ACC112 (cell line): Measurements from ENCODE around the gene CTDSPL2.
"Not testable (repeated sequence)": the region's sequence is repeated elsewhere in the genome, so short reads cannot be mapped to it uniquely, and the experiment has no call there.

ENCODE experiments used
- H2AFZ ChIP-seq: fragments of 200-600 bp; sonication (generic); one replicate; pipeline ENCODE4 v1.6.0; 2017; ENCODE audit warnings: antibody characterized with exemption, low read length; ENCODE audit not compliant: unreplicated experiment
- H3K27ac ChIP-seq: fragments of 200-600 bp; sonication (generic); 2 replicates; pipeline ENCODE4 v1.5.1; 2014; ENCODE audit warnings: low read depth, mild to moderate bottlenecking, antibody characterized with exemption, low read length, moderate library complexity
- H3K27me3 ChIP-seq: fragments of 200-600 bp; sonication (generic); 2 replicates; pipeline ENCODE4 v1.6.1; 2014; ENCODE audit warnings: mild to moderate bottlenecking, antibody characterized with exemption, low read length, moderate library complexity, mixed read lengths; ENCODE audit not compliant: insufficient read depth
- H3K36me3 ChIP-seq: fragments of 200-600 bp; sonication (generic); 2 replicates; pipeline ENCODE4 v1.6.1; 2016; ENCODE audit warnings: mild to moderate bottlenecking, antibody characterized with exemption, low read length, moderate library complexity, mixed read lengths; ENCODE audit not compliant: insufficient read depth
- H3K4me1 ChIP-seq: fragments of 200-600 bp; sonication (generic); one replicate; pipeline ENCODE4 v1.6.1; 2016; ENCODE audit warnings: low read length, mixed read lengths; ENCODE audit not compliant: insufficient read depth, unreplicated experiment, control insufficient read depth
- H3K4me3 ChIP-seq: fragments of 200-600 bp; sonication (generic); 2 replicates; pipeline ENCODE4 v1.5.1; 2014; ENCODE audit warnings: mild to moderate bottlenecking, low read depth, low read length
- H3K79me2 ChIP-seq: fragments of 200-600 bp; sonication (generic); one replicate; pipeline ENCODE4 v1.6.0; 2016; ENCODE audit warnings: low read length; ENCODE audit not compliant: control insufficient read depth, unreplicated experiment, insufficient read depth

Gene CTDSPL2

DNA sequence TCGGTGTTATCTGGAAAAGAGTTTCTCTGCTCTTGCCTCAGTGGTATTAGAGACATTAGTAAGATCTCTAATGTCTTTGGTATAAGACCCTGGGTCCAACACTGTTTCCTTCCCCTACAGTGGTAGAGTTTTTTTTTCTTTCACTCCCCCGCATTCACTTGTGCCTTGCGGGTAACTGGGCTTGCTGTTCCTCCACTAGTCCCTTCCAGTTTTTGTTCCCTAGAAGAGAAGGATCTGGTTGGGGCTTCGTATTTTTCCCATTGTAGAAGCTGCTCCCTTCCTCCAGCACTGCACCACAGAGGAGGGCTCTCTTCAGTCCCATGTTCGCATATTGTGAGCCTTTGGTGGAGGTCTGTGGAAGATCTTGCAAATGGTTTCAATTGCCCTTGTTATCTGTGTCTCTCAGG is 13.7 kb downstream of the CTDSPL2 start:
- no peak overlapping the region for H3K4me3 ChIP-seq
- peaks cover 23% of the 10 kb centered on the region; the same call in 1 of the 2 replicates for H3K36me3 ChIP-seq
- no peak overlapping the region for H2AFZ ChIP-seq
- H3K27ac ChIP-seq: no peak overlapping the region
- H3K4me1 ChIP-seq: peaks cover 8% of the 10 kb centered on the region
- no peaks in the 10 kb centered on the region for H3K27me3 ChIP-seq
- peaks cover 90% of the 10 kb centered on the region for H3K79me2 ChIP-seq

DNA sequence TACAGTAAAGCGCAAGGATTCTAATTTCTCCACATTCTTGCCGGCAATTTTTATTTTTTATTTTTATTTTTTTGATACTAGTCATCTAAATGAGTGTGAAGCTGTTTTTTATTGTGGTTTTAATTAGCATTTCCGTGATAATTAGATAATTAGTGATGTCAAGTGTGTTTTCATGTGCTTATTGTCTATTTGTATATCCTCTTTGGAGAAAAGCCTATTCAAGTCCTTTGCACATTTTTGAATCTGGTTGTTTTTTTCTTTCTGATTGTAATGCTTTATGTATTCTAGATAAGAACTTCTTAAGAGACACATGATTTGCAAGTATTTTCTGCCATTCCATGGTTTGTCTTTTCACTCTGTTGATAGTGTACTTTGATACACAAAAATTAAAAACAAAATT is 16.1 kb downstream of the CTDSPL2 start:
- Histone ChIP-seq H3K4me3 (no peak overlapping the region), H3K79me2 (peaks cover 90% of the 10 kb centered on the region), H3K36me3 (peaks cover 20% of the 10 kb centered on the region), H3K27ac (no peak overlapping the region), H3K27me3 (no peaks in the 10 kb centered on the region), H3K4me1 (no peaks in the 10 kb centered on the region), H2AFZ (no peak overlapping the region)

DNA sequence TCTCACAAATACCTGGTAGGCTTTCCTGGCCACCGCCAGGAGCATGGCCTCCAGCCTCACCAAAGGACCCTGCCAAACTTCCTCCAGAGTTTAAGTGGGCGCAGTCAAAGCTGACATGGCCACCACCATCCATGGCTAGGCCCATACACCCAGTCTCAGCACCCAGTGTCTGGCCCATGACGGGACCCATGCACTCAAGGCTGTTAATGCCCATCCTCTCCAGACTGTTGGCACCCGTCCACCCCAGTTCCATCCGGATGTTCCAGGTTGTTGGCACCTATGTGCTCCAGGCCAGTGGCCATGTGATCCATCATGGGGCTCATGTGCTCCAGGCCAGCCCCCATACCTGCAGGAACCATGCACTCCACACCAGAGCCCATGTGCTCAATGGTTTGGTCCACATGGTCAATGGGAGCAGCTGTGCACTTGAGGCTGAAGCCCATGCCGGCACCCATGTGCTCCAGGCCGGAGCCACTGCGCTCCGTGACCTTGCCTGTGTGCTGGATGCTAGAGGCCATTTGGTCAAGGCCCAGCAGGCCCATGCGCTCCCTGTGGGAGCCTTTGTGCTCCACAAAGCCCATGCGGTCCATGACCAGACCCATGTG is 20.4 kb downstream of the CTDSPL2 start:
- Histone ChIP-seq H3K4me1 (no peaks in the 10 kb centered on the region), H3K36me3 (peaks cover 12% of the 10 kb centered on the region), H3K79me2 (peaks cover 86% of the 10 kb centered on the region), H3K27me3 (no peaks in the 10 kb centered on the region), H3K4me3 (no peak overlapping the region), H2AFZ (no peak overlapping the region), H3K27ac (no peak overlapping the region)

DNA sequence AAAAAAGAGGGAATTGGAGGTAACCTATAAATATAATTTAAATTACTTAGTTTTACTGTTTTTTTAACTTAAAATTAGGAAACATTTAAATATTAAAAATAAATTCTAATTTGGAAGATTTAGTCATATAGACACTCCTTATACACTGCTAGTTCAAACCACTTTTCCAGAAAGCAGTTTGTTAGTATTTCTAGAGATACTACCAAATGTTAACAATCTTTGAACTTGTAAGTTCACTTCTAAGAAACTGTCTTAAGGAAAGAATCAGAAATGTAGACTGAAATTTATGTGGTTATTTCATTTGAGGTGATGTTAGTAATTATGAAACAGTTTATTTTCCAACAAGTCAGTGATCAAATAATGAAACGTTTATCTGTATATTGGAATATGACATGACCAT is 22.7 kb downstream of the CTDSPL2 start:
- Histone ChIP-seq H3K79me2 (peaks cover 73% of the 10 kb centered on the region), H3K4me3 (no peak overlapping the region), H3K27me3 (no peaks in the 10 kb centered on the region), H3K27ac (no peak overlapping the region), H3K36me3 (peaks cover 4% of the 10 kb centered on the region; the same call in 1 of the 2 replicates), H2AFZ (no peak overlapping the region), H3K4me1 (no peaks in the 10 kb centered on the region)

DNA sequence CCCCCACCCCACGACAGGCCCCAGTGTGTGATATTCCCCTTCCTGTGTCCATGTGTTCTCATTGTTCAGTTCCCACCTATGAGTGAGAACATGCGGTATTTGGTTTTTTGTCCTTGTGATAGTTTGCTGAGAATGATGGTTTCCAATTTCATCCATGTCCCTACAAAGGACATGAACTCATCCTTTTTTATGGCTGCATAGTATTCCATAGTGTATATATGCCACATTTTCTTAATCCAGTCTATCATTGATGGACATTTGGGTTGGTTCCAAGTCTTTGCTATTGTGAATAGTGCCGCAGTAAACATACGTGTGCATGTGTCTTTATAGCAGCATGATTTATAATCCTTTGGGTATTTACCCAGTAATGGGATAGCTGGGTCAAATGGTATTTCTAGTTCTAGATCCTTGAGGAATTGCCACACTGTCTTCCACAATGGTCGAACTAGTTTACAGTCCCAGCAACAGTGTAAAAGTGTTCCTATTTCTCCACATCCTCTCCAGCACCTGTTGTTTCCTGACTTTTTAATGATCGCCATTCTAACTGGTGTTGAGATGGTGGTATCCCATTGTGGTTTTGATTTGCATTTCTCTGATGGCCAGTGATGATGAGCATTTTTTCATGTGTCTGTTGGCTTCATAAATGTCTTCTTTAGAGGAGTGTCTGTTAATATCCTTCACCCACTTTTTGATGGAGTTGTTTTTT is 26.3 kb downstream of the CTDSPL2 start:
- H3K36me3 ChIP-seq, H3K4me1 ChIP-seq, H3K27me3 ChIP-seq, H2AFZ ChIP-seq, H3K27ac ChIP-seq, H3K4me3 ChIP-seq: not testable (repeated sequence)
- H3K79me2 ChIP-seq: peaks cover 61% of the 10 kb centered on the region

DNA sequence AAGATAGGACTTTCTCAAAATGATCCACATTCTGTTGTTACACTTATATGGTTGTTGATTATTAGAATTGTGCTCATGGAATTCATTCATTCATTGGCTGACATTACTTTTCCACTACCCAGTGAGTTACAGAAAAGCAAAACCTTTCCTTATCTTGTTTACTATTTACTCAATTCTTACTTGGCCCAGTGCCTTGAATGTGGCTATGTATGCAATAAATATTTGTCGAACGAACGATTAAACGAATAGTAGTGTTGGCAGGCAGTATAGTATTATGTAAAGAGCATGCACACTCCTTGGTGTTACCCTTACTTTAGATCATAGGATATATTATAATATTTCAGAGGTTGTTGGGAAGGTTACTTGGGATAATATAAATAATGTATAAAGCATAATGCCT is 31.0 kb downstream of the CTDSPL2 start:
- H3K4me1 ChIP-seq: no peaks in the 10 kb centered on the region
- H3K27ac ChIP-seq: no peak overlapping the region
- peaks cover 47% of the 10 kb centered on the region for H3K79me2 ChIP-seq
- peaks cover 12% of the 10 kb centered on the region; the same call in 1 of the 2 replicates for H3K36me3 ChIP-seq
- no peak overlapping the region for H3K4me3 ChIP-seq
- H2AFZ ChIP-seq: no peak overlapping the region
- H3K27me3 ChIP-seq: no peaks in the 10 kb centered on the region

DNA sequence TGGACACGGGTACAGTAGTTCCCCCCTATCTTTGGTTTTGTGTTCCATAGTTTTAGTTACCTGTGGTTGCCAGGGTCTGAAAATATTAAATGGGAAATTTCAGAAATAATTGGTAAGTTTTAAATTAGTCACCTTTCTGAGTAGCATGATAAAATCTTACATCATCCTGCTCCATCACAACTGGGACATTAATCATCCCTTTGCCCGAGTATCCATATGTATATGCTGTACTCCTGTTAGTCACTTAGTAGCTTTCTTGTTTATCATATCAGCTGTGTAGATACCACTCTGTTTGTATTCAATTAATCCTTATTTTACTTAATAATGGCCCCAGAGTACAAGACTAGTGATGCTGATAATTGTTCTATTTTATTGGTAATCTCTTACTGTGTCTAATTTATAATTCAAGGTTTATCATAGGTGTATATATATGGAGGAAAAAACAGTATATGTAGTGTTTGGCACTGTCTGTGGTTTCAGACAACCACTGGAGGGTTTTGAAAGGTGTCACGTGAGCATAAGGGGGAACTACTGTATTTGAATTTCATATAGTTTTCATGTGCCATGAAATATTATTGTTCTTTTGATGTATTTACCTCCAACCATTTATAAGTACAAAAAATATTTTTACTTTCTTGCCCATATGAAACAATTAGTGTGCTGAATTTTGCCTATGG is 41.4 kb downstream of the CTDSPL2 start:
- peaks cover 18% of the 10 kb centered on the region for H3K36me3 ChIP-seq
- H3K4me1 ChIP-seq: peaks cover 6% of the 10 kb centered on the region
- H3K4me3 ChIP-seq: no peak overlapping the region
- H3K27me3 ChIP-seq: no peaks in the 10 kb centered on the region
- H3K27ac ChIP-seq: peak overlapping the region; percentile 77
- peaks cover 47% of the 10 kb centered on the region for H3K79me2 ChIP-seq
- H2AFZ ChIP-seq: no peak overlapping the region

DNA sequence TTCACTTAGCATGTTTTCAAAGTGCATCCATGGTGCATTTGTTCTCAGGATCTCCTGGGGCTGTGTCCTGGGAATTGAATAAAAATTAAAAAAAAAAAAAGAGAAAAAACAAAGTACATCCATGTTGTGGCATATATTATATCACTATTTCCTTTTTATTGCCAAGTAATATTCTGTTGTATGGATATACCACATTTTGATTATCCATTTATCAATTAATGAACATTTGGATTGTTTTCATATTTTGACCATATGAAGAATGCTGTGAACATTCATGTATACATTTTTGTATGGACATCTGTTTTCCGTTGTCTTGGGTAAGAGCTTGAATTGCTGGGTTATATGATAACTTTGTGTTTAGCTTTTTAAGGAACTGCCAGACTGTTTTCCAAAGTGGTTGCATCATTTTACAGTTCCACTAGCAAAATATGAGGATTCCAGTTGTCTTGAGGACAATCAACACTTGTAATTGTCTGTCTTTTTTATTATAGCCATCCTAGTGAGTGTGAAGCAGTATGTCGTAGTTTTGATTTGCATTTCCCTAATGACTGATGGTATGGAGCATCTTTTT is 44.5 kb downstream of the CTDSPL2 start:
- Histone ChIP-seq H3K27ac (no peak overlapping the region), H3K36me3 (peaks cover 8% of the 10 kb centered on the region; the same call in 1 of the 2 replicates), H3K79me2 (peaks cover 34% of the 10 kb centered on the region)

DNA sequence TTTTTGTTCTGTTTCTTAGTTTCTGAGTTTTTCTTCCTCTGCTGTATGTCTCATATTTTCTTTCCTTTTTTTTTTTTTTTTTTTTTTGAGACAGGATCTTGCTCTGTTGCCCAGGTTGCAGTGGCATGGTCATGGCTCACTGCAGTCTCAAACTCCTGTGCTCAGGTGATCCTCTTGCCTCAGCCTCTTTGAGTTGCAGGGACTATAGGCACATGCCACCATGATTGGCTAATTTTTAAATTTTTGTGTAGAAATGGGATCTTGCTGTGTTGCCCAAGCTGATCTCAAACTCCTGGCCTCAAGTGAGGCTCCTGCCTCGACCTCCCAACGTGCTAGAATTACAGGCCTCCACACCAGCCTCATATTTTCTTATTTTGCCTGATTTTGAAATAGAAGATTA is 51.9 kb downstream of the CTDSPL2 start:
- Histone ChIP-seq H3K4me1 (peaks cover 3% of the 10 kb centered on the region), H3K79me2 (peaks cover 33% of the 10 kb centered on the region), H3K36me3 (no peaks in the 10 kb centered on the region), H3K27ac (no peak overlapping the region), H3K27me3 (no peaks in the 10 kb centered on the region), H2AFZ (no peak overlapping the region), H3K4me3 (no peak overlapping the region)

More for the DNA sequence above, 44.5 kb downstream of the CTDSPL2 start:
- H2AFZ ChIP-seq: no peak overlapping the region
- H3K4me3 ChIP-seq: no peak overlapping the region
- H3K4me1 ChIP-seq: peaks cover 6% of the 10 kb centered on the region
- H3K27me3 ChIP-seq: no peaks in the 10 kb centered on the region

DNA sequence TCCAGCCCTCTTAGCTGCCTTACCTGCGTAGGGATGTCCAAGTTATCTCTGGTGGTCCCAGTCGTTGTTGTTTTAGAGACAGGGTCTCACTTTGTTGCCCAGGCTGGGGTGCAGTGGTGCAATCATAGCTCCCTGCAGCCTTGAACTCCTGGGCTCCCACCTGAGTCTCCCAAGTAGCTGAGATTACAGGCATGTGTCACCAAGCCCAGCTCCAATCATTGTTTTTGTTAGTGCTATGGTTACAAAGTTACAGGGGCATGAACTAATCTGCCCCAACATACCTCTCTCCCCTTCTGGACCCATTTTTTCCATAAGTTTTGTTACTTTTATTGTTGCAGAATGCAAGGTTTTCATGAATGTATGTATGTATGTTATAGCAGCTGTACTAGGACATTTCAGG is 54.7 kb downstream of the CTDSPL2 start:
- H3K36me3 ChIP-seq: no peaks in the 10 kb centered on the region; the same call in 1 of the 2 replicates
- no peak overlapping the region for H3K27ac ChIP-seq
- peaks cover 32% of the 10 kb centered on the region for H3K79me2 ChIP-seq
- no peak overlapping the region for H2AFZ ChIP-seq
- H3K27me3 ChIP-seq: no peaks in the 10 kb centered on the region
- H3K4me1 ChIP-seq: peaks cover 3% of the 10 kb centered on the region
- H3K4me3 ChIP-seq: no peak overlapping the region
